ENCODE measurements around the gene GULP1. TPM values are rescaled to one million over a fixed set of nuclear protein-coding genes. Genes with fewer than 3 reads are reported as not detected.

The GULP1 gene
- total and polyA plus RNA-seq, 12 donors, result 5.8 to 122 (median 51.5) TPM

- TF ChIP-seq POLR2A (IDR thresholded peaks at IDR 0.05), result no peak
- no peak for TF ChIP-seq CTCF (IDR thresholded peaks at IDR 0.05)
- no peaks in the 10 kb centered on the region for H3K27me3 ChIP-seq
- H3K4me3 ChIP-seq, result no peak overlapping the region
- H3K4me1 ChIP-seq (replicated peaks in 1 of 2), result peaks cover 0 to 4% of the 10 kb centered on the region in 2 donors
- H3K36me3 ChIP-seq (replicated peaks in 1 of 2), result no peaks in the 10 kb centered on the region
- H3K9me3 ChIP-seq (replicated peaks in 1 of 3), result no peaks in the 10 kb centered on the region
- 45 to 100% (median 83%) methylated on average over 2 of the region's 2 CpGs for WGBS, 4 donors
- intact Hi-C loops (cut with DNase I), result no loop called here
- H3K27ac ChIP-seq, result no peak overlapping the region
- no peak for DNase-seq
Observed at GRCh38 chr2:188308483-188308882, 16.8 kb downstream of the GULP1 start.

GRCh38 chr2:188309364-188309763, 17.7 kb downstream of the GULP1 start:
- no peaks in the 10 kb centered on the region for H3K4me1 ChIP-seq (replicated peaks in 1 of 2)
- no peak overlapping the region for H3K27ac ChIP-seq
- no peak overlapping the region for H3K4me3 ChIP-seq
- no peak for DNase-seq
- H3K9me3 ChIP-seq (replicated peaks in 1 of 3), result no peaks in the 10 kb centered on the region
- H3K27me3 ChIP-seq, result no peaks in the 10 kb centered on the region
- intact Hi-C loops (cut with DNase I), result no loop called here
- TF ChIP-seq POLR2A (IDR thresholded peaks at IDR 0.05), result no peak
- TF ChIP-seq CTCF (IDR thresholded peaks at IDR 0.05), result no peak
- WGBS, 4 donors, result 83 to 95% (median 92%) methylated on average over 4 of the region's 4 CpGs
- no peaks in the 10 kb centered on the region for H3K36me3 ChIP-seq (replicated peaks in 1 of 2)

- intact Hi-C loops (cut with DNase I), result no loop called here
- Histone ChIP-seq H3K4me3 (no peak overlapping the region), H3K4me1 (replicated peaks in 1 of 2) (peaks cover 4 to 5% of the 10 kb centered on the region in 2 donors), H3K9me3 (replicated peaks in 1 of 3) (no peaks in the 10 kb centered on the region), H3K27me3 (no peaks in the 10 kb centered on the region), H3K27ac (no peak overlapping the region), H3K36me3 (replicated peaks in 1 of 2) (no peaks in the 10 kb centered on the region)
- 71 to 82% (median 77%) methylated on average over 6 of the region's 6 CpGs for WGBS, 4 donors
- DNase-seq, result peak in 2 of 7 donors; percentile 30 to 33
- no peak for TF ChIP-seq CTCF (IDR thresholded peaks at IDR 0.05)
- TF ChIP-seq POLR2A (IDR thresholded peaks at IDR 0.05), result no peak
Observed at GRCh38 chr2:188314314-188315054, 22.8 kb downstream of the GULP1 start.

- Histone ChIP-seq H3K4me1 (replicated peaks in 1 of 2) (peaks cover 4 to 5% of the 10 kb centered on the region in 2 donors), H3K9me3 (replicated peaks in 1 of 3) (no peaks in the 10 kb centered on the region), H3K27me3 (no peaks in the 10 kb centered on the region), H3K36me3 (replicated peaks in 1 of 2) (no peaks in the 10 kb centered on the region), H3K4me3 (no peak overlapping the region), H3K27ac (no peak overlapping the region)
- no peak for DNase-seq
- intact Hi-C loops (cut with DNase I), result no loop called here
- TF ChIP-seq POLR2A (IDR thresholded peaks at IDR 0.05), result no peak
- TF ChIP-seq CTCF (IDR thresholded peaks at IDR 0.05), result no peak
- WGBS, 4 donors, result 93 to 97% (median 95%) methylated on average over 4 of the region's 4 CpGs
Observed at GRCh38 chr2:188315750-188316149, 24.1 kb downstream of the GULP1 start.

Measured in adrenal gland (tissue), 12 donors.